DND-41 (cell line): Measurements from ENCODE around the gene SOS1.

Source experiments
- ATAC-seq: fragments of 200-7000 bp; cut with Tn5 transposase; 3 replicates; pipeline ENCODE4 v1.9.1; 2021; ENCODE audit warnings: low read depth; ENCODE audit not compliant: insufficient read depth
- DNase-seq: peaks from one replicate; pipeline ENCODE4 v3.0.0-alpha.2; 2020
- H2AFZ ChIP-seq: 2 replicates; pipeline ENCODE4 v1.6.0; 2012; ENCODE audit warnings: low read depth, low read length
- H3K27ac ChIP-seq: 2 replicates; pipeline ENCODE4 v1.5.1; 2012; ENCODE audit warnings: low read length, inconsistent platforms
- H3K27me3 ChIP-seq: fragments of 200-600 bp; sonication (generic); 2 replicates; pipeline ENCODE4 v1.6.0; 2012; ENCODE audit warnings: low read length, mild to moderate bottlenecking, inconsistent platforms; ENCODE audit not compliant: insufficient read depth, poor library complexity
- H3K36me3 ChIP-seq: 2 replicates; pipeline ENCODE4 v1.5.1; 2012; ENCODE audit warnings: low read length, inconsistent platforms; ENCODE audit not compliant: insufficient read depth
- H3K4me1 ChIP-seq: 2 replicates; pipeline ENCODE4 v1.5.1; 2012; ENCODE audit warnings: mild to moderate bottlenecking, low read length; ENCODE audit not compliant: insufficient read depth
- H3K4me2 ChIP-seq: 2 replicates; pipeline ENCODE4 v1.6.0; 2012; ENCODE audit warnings: mild to moderate bottlenecking, moderate library complexity, low read length, inconsistent platforms; ENCODE audit not compliant: insufficient read depth
- H3K4me3 ChIP-seq, 2 experiments: fragments of 200-600 bp in 1 of 2; shearing (Covaris generic) in 1 of 2; 2 replicates each; pipeline ENCODE4 v1.5.1; 2012 to 2016; ENCODE audit warnings: inconsistent platforms in 2 of 2, low read length in 2 of 2, mild to moderate bottlenecking in 2 of 2, low read depth in 1 of 2, moderate library complexity in 1 of 2
- H3K79me2 ChIP-seq: 2 replicates; pipeline ENCODE4 v1.6.0; 2012; ENCODE audit warnings: low read length, inconsistent platforms; ENCODE audit not compliant: insufficient read depth
- H3K9ac ChIP-seq: 2 replicates; pipeline ENCODE4 v1.6.0; 2012; ENCODE audit warnings: low read depth, mild to moderate bottlenecking, inconsistent platforms, low read length, moderate library complexity
- H3K9me3 ChIP-seq: 2 replicates; pipeline ENCODE4 v1.5.1; 2012; ENCODE audit warnings: low read length, moderate library complexity, mild to moderate bottlenecking, inconsistent platforms; ENCODE audit not compliant: insufficient read depth, severe bottlenecking
- H4K20me1 ChIP-seq: 2 replicates; pipeline ENCODE4 v1.6.0; 2012; ENCODE audit warnings: low read length; ENCODE audit not compliant: insufficient read depth
- CTCF ChIP-seq: IDR thresholded peaks from 2 replicates; pipeline ENCODE4 v1.5.1; 2012; ENCODE audit warnings: borderline replicate concordance, low read length, moderate library complexity, mild to moderate bottlenecking; ENCODE audit not compliant: poor library complexity, severe bottlenecking; ENCODE audit errors: extremely low read depth
- EZH2 ChIP-seq: IDR thresholded peaks from 3 replicates; pipeline ENCODE4 v1.6.1; 2012; ENCODE audit warnings: borderline replicate concordance, low read depth, mild to moderate bottlenecking, moderate library complexity, low read length, inconsistent platforms; ENCODE audit not compliant: severe bottlenecking

The SOS1 gene

GRCh38 chr2:39114771-39115170 is 6.1 kb downstream of the SOS1 start:
- no peak overlapping the region for H3K4me2 ChIP-seq

GRCh38 chr2:39109537-39109936 is 11.3 kb downstream of the SOS1 start:
- Histone ChIP-seq H4K20me1 (peaks cover 53% of the 10 kb centered on the region; the same call in 1 of the 2 replicates), H3K9ac (no peak overlapping the region)

More at GRCh38 chr2:39114771-39115170, 6.1 kb downstream of the SOS1 start:
- ATAC-seq (no peak), DNase-seq (no peak)
- Histone ChIP-seq H3K4me1 (peaks cover 23% of the 10 kb centered on the region), H3K27me3 (no peaks in the 10 kb centered on the region), H2AFZ (no peak overlapping the region), H3K4me3 (no peak overlapping the region), H3K27ac (no peak overlapping the region), H4K20me1 (peaks cover 57% of the 10 kb centered on the region), H3K79me2 (peaks cover 97% of the 10 kb centered on the region), H3K9ac (no peak overlapping the region), H3K36me3 (peaks cover 29% of the 10 kb centered on the region), H3K9me3 (no peaks in the 10 kb centered on the region)
- TF ChIP-seq CTCF (no peak), EZH2 (no peak)

GRCh38 chr2:39108377-39108776 is 12.5 kb downstream of the SOS1 start:
- ATAC-seq: no peak
- peaks cover 55% of the 10 kb centered on the region; the same call in 1 of the 2 replicates for H4K20me1 ChIP-seq
- no peak overlapping the region for H3K4me3 ChIP-seq
- H3K9me3 ChIP-seq: no peaks in the 10 kb centered on the region
- no peak for DNase-seq
- H2AFZ ChIP-seq: no peak overlapping the region
- H3K4me1 ChIP-seq: no peaks in the 10 kb centered on the region
- no peak overlapping the region for H3K9ac ChIP-seq
- H3K79me2 ChIP-seq: peaks cover 97% of the 10 kb centered on the region
- H3K27me3 ChIP-seq: no peaks in the 10 kb centered on the region
- no peak overlapping the region for H3K4me2 ChIP-seq
- peaks cover 11% of the 10 kb centered on the region; the same call in 1 of the 2 replicates for H3K36me3 ChIP-seq
- no peak for TF ChIP-seq EZH2
- no peak for TF ChIP-seq CTCF
- no peak overlapping the region for H3K27ac ChIP-seq

More at GRCh38 chr2:39109537-39109936, 11.3 kb downstream of the SOS1 start:
- Histone ChIP-seq H3K9me3 (no peaks in the 10 kb centered on the region), H3K4me1 (no peaks in the 10 kb centered on the region), H2AFZ (no peak overlapping the region), H3K36me3 (peaks cover 11% of the 10 kb centered on the region; the same call in 1 of the 2 replicates), H3K27me3 (no peaks in the 10 kb centered on the region), H3K4me2 (no peak overlapping the region), H3K4me3 (no peak overlapping the region), H3K79me2 (peaks cover 95% of the 10 kb centered on the region), H3K27ac (no peak overlapping the region)
- DNase-seq (no peak), ATAC-seq (no peak)
- TF ChIP-seq EZH2: no peak

GRCh38 chr2:39107724-39108273 is 13.1 kb downstream of the SOS1 start:
- H3K9ac ChIP-seq: no peak overlapping the region
- peaks cover 51% of the 10 kb centered on the region; the same call in 1 of the 2 replicates for H4K20me1 ChIP-seq
- ATAC-seq: no peak
- no peak overlapping the region for H3K27ac ChIP-seq
- no peaks in the 10 kb centered on the region for H3K4me1 ChIP-seq
- no peak overlapping the region for H2AFZ ChIP-seq
- no peaks in the 10 kb centered on the region for H3K27me3 ChIP-seq
- H3K4me2 ChIP-seq: no peak overlapping the region
- H3K4me3 ChIP-seq: no peak overlapping the region
- H3K79me2 ChIP-seq: peaks cover 97% of the 10 kb centered on the region
- TF ChIP-seq EZH2: no peak
- DNase-seq: no peak
- peaks cover 8% of the 10 kb centered on the region; the same call in 1 of the 2 replicates for H3K36me3 ChIP-seq
- H3K9me3 ChIP-seq: no peaks in the 10 kb centered on the region
